HG03432 (cell line): Measurements from ENCODE around the gene STX11.
A peak's percentile ranks its signal among the peaks of the same experiment; 100 is the strongest.
"Not testable (repeated sequence)": the region's sequence is repeated elsewhere in the genome, so short reads cannot be mapped to it uniquely, and the experiment has no call there.

ENCODE experiments used
- ATAC-seq: cut with Tn5 transposase; IDR thresholded peaks from one replicate; pipeline ENCODE4 v1.9.1; 2021; ENCODE audit warnings: mild to moderate bottlenecking, moderate library complexity; ENCODE audit not compliant: unreplicated experiment

The STX11 gene

DNA sequence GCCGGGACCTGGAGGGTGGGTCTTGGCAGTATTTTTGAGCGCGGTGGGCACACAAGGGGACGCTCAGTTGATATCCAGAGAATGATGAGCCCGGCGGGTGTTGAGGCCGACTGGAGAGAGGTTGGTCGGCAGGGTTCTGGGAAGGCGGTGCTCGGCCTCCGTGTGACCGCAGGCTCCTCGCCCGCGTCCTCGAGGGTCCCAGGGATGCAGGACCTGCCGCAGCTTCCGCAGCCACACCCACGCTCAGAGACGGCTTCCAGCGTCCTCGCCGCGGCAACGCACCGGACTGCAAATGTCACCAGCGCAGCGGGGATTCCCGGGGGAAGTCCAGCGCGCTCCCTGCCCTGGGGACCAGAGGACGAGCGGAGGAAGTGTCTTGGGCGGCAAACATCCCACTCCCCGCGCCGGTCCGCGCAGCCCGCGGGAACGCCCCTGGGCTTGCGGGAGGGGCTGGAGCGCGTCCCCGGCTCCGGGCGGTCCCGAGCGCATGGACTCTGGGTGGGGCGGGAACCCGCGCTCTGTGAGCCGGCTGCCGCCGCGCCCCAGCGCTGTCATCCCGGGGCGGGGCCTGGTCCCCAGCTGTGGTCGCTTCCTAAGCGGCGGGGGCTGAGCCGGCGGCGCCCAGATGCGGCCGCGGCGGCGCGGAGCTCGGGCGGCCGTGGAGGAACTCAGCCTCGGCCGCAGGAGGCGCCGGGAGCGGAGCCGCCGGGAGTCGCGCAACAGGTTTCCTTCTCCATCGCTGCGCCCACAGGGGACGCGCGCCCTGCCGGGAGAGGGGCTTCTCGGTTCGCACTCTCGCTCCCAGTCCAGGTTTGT, at the start of gene STX11:
Gene STX11, plus strand, starts transcription at position 624 of the 816 bp plus-strand sequence. CDS start 36,111 bp downstream, outside the sequence.
- ATAC-seq: peak; percentile 81

DNA sequence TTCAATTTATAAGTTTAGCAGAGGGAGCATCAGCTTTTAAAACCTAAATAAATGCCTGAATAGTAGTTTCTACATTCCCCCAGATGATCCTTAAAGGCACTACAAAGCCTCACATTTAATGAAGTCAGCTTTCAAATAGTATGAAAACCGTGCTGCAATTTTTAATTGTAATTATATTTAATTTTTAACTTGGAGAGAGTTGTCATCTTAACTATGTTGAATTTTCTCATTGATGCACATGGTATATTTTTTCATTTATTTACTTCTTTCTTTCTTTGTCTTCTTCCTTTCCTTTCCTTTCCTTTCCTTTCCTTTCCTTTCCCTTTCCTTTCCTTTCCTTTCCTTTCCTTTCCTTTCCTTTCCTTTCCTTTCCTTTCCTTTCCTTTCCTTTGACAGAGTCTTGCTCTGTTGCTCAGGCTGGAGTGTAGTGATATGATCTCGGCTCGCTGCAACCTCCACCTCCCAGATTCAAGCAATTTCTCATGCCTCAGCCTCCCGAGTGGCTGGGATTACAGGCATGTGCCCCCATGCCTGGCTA, 47.2 kb upstream of the STX11 start:
- ATAC-seq: no peak

GRCh38 chr6:144104488-144104887, 45.8 kb upstream of the STX11 start:
- ATAC-seq: no peak

DNA sequence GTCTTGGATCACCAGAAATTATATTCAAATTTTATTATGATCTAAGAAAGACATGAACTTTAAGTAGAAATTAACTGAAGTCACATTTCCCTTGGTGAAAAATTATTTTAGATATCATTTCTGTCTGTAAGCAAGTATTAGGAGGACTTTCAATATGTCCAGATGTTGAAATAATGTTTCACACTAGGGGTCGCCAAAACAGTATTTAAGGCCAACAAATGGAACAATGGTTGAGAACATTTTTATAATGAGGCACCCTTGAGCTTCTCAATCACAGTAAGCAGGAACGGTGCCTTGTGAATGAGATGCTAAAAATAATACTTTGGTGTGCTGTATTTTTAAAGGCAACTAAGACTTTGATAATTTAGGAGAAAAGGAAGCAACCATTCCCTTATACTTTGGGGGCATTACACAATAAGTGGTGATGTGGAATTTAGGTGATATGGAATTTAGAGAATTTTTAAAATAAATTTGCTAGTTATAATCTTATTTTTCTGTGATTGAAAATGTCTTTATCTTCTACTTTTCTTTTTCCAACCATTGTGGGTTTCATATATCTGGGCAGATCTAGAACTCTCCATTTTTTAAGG, 45.3 kb upstream of the STX11 start:
- peak; percentile 91 for ATAC-seq

DNA sequence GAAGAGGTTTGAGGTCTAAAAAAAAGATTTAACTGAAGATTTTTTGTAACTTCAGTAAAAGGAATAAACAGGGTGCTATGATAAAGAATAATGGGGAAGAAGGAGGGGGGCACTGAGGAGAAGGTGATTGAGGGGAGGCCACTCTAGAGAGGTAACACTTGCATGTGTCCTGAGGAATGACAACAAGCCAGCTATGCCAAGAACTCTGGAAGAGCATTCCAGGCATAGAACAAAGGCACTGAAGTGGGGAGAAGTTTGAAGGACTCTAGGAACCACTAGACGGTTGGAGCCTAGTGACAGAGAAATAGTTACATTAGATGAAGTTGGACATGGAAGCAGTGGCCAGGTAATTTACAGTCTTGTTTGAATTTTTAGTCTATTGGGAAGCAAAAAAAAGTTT, 44.1 kb upstream of the STX11 start:
- ATAC-seq: no peak

DNA sequence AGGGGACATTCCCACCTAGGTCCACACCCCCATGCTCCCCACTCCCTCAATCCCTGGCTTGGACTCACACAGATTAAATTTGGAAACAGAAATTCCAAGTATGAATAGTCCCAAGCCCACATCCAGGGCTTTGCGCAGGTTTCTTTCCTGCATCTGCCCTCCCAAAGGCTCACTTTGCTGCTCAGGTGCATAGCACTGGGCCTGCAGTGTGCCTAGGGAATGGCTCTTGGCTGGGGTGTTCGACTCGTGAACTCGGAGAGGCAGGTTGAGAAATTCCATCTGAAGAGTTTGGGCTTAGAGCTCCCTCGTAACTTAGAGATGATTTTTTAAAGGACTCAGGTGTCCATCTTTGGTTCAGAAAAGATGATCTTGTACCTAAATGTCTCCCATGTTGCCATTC, 40.1 kb upstream of the STX11 start:
- no peak for ATAC-seq

DNA sequence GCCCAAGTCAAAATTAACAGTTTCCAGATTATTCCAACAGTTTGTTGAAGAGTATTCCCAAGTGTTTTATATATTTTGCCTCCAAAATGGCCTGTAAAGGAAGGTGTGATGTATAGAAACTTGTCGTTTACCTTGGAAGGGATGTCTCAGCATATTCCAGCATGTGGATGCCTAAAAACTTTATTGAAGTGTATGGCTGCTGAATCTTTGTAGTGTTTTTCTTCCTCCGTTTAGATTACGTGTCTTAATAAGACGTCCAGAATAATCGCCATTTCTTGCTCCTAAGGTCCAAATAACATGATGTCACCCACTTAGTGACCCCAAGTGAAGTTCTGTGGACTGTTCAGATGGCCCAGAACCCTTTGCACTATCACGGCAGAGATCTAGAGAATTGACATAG, 37.0 kb upstream of the STX11 start:
- ATAC-seq: no peak

GRCh38 chr6:144115219-144115618, 35.1 kb upstream of the STX11 start:
- no peak for ATAC-seq

DNA sequence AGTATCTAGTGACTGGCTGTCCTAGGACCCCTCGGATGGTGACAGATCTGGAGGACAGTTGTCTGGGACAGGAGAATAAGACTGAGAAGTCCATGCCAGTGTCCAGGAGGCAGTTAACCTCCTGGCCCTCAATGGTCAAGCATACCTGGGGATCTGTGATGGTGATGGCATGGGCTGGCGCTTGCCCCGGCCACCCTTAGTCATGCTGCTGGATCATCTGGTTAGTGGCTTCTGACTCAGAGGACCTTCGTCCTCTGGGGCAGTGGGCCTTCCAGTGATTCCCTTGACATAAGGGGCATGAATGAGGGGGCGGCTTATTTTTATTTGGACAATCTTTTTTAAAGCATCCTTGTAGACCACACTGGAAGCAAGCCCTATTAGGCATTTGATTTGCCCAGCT, 30.9 kb upstream of the STX11 start:
- no peak for ATAC-seq

DNA sequence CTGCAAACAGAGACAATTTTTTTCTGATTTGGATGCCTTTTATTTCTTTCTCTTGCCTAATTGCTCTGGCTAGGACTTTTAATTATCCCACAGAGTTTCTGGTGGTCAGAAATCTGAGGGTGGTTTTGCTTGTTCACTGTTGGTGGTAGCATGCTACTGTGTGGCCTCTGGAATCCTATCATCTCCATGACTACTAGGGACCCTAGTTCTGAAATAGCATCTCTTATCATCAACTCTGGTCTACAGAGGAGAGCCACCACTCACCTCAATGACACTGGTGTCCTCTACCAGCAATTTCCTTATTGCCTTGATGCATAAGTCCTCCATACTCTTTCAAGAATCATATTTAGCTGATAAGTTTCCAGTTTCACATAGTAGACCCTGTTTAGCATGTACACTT, 27.5 kb upstream of the STX11 start:
- no peak for ATAC-seq

- ATAC-seq: no peak
These were observed 26.9 kb upstream of the STX11 start for GRCh38 chr6:144123421-144123820.

- no peak for ATAC-seq
These were observed 26.5 kb upstream of the STX11 start for GRCh38 chr6:144123836-144124235.

DNA sequence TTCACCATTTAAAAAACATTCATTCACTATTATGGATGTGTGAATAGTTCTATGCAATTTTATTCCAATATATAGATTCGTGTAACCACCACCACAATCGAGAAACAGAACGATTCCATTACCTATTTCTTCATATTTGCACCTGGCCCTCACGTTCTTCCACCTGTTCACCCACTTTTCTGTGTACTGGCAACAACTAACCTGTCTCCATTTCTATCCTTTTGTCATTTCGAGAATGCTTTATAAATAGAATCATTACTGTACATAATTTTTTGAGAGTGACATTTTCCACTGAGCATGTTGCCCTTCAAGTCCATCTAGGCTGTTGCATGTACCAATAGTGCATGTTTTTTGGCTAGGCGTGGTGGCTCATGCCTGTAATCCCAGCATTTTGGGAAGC, 23.2 kb upstream of the STX11 start:
- no peak for ATAC-seq

GRCh38 chr6:144129469-144129868, 20.8 kb upstream of the STX11 start:
- ATAC-seq: no peak

DNA sequence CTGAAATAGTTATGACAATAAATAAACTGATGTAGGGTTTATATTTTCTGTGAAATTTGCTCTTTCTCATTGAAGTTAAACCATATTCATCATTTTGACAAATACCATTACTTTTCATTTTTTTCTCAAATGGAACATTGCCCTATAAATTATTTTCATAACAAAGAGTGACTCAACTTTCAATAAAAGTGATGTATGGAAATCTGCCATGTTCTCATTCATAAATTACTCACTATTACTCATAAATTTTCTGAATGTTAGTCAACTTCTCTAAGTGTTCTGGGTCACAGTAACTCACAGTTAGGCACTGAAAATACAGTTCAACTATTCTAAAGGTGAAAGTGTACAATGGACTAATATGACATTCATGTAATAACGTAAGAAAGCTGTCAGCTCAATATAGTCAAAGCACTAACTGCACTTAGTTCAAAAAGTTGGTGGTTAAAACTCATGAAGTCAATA, 19.0 kb upstream of the STX11 start:
- ATAC-seq: peak; percentile 53

- ATAC-seq: not testable (repeated sequence)
These were observed 18.1 kb upstream of the STX11 start for GRCh38 chr6:144132167-144132690.

DNA sequence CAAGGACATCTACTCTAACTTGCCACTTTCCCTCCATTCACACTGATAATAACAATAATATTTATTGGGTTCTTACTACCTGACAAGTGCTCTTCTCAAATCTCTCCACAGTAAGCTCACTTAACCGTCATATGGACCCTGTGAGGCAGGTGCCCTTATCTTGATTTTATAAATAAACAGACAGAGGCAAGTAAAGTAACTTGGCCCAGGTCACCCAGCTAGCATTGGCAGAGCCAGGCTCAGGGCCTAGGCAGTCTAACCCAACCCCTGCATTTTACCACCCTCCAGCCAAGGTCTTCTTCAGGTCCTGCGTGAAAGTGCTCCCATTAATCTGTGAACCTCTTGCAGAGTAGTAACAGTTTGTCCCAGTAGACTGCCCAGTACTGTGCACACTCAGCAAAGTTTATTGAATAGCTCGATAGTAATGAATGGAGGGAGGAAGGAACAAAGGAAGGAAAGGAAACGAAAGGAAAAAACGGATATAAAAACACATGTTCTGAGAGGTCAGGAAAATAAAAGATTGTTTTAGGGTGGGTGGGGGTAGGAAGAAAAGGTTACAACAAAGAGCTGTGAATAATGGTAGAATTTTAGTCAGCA, 17.0 kb upstream of the STX11 start:
- ATAC-seq: no peak

DNA sequence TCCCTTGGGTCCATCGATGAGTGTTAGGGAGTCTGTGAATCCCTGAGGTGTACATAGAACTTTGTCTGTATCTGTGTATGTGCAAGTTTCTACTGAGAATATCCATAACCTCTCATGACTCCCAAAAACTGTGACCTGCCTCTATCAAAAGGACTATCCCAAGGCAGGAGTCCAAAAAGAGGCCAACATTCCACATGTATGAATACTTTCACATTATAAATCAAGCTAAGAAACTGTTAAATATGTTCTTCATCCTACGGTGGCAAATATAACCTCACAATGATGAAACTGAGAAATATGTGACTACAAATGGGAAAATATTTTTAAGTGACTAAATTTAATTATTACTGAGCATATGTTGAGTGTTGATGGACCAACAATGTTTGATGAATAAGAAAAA, 16.1 kb upstream of the STX11 start:
- no peak for ATAC-seq

- no peak for ATAC-seq
These were observed 15.6 kb upstream of the STX11 start for GRCh38 chr6:144134737-144135136.

DNA sequence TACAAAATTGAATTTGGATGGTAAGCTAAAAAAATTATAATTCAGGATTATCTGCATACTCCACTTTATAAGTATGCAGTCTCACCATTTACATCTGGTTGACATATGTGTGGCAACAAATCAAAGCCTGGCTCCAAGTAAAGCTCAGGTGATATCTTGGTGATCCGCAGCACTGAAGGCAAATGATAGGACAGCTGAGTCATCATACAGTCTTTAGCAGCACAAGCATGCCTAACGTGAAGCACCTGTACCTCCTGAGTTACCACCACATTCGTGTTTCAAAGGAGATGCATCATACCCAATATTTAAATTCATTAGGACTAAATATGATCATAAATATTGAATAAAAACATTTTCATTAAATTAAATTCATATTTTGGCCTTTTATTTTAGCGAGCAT, 11.8 kb upstream of the STX11 start:
- ATAC-seq: no peak

- ATAC-seq: no peak
These were observed 10.5 kb upstream of the STX11 start for GRCh38 chr6:144139817-144140216.

GRCh38 chr6:144140867-144141266, 9.4 kb upstream of the STX11 start:
- peak; percentile 87 for ATAC-seq
